ENCODE measurements around the gene CD247.
"Not testable (repeated sequence)": the region's sequence is repeated elsewhere in the genome, so short reads cannot be mapped to it uniquely, and the experiment has no call there.

The CD247 gene

GRCh38 chr1:167518331-167518700 lies at the start of gene CD247:
Gene CD247 (minus strand): TSS chr1:167518529. CDS start chr1:167518465, 64 bp downstream.
- H3K27ac ChIP-seq: no peak within 1 kb of the TSS
- DNase-seq (ENCODE audit: low read depth, low spot score): no peak

- H3K27ac ChIP-seq: no peak overlapping the region
- no peak for DNase-seq (ENCODE audit: low read depth, low spot score)
Observed at GRCh38 chr1:167567663-167568062, 49.3 kb upstream of the CD247 start.

DNA sequence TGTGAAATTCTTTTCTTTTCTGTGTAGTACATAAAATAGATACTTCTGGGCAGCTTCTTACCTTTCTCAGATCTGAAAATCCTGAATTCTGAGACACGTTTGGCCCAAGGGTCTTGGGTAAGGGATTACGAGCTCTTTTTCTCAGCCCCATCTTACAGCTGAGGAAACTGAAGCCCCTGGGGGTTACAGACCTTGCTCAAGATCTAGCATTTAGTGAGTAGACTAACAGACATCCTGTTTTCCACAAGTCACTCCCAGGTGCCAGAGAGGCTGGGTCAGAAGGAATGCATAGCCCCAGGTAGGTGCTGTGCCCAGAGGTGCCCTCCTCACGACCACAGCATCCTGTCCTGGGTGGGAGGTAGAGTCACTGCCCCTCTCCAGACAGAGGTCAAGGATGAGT lies 48.4 kb upstream of the CD247 start:
- no peak overlapping the region for H3K27ac ChIP-seq
- DNase-seq (ENCODE audit: low read depth, low spot score): no peak

- DNase-seq (ENCODE audit: low read depth, low spot score): no peak
Observed at GRCh38 chr1:167565922-167566321, 47.6 kb upstream of the CD247 start.

GRCh38 chr1:167564612-167565270 lies 46.4 kb upstream of the CD247 start:
- no peak for DNase-seq (ENCODE audit: low read depth, low spot score)
- peak overlapping the region; percentile 71 for H3K27ac ChIP-seq

More at GRCh38 chr1:167565922-167566321, 47.6 kb upstream of the CD247 start:
- no peak overlapping the region for H3K27ac ChIP-seq

DNA sequence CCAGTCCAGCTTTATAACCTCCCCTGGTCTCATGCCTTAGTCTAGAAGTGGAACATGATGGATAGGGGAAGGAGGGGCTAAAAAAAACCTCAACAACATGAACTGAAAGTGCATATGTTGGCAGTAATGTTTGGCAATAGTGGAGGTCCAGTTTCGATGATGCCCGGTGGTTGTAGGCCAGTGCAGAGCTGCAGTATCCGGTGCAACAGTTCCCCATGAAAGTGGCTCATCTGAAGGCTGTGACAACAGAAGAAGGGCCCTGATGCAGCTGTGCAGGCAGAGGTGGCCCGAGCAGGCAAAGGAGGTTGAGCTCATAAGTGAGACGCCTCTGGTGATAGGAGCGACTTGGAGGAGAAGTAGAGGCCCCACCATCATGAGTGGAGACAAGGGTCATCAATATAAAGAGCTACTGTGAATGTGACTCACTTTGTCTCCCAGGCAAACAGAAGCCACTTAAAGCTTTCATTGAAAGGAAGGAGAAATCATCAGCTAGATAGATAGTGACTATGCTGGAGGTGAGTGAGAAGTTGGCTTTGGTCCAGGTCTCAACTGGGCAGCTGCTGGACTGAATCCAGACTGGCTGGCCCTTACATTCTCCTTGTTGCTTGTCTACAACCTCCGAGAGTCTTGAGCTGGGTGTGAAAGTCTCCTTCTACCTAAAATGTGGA lies 45.4 kb upstream of the CD247 start:
- no peak for DNase-seq (ENCODE audit: low read depth, low spot score)

GRCh38 chr1:167562702-167563101 lies 44.4 kb upstream of the CD247 start:
- no peak for DNase-seq (ENCODE audit: low read depth, low spot score)
- peak overlapping the region; percentile 71 for H3K27ac ChIP-seq

More for the DNA sequence above, 45.4 kb upstream of the CD247 start:
- peak overlapping the region; percentile 71 for H3K27ac ChIP-seq

DNA sequence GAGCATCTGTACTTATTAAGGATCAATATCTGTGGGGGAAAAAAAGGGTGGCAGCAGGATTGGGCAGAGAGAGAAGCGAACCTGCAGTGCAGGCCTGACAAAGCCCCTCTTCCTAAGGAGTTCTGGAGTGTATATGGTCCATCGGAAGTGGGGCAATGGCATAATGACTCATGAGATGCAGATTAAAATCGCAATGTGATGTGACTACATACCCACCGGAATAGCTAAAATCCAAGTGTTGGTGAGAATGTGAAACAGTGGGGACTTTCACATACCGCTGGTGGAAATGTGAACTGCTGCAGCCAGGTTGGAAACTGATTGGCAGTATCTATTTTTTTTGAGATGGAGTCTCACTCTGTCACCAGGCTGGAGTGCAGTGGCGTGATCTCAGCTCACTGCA lies 43.4 kb upstream of the CD247 start:
- no peak overlapping the region for H3K27ac ChIP-seq
- no peak for DNase-seq (ENCODE audit: low read depth, low spot score)

GRCh38 chr1:167555971-167556714 lies 37.8 kb upstream of the CD247 start:
- H3K27ac ChIP-seq: no peak overlapping the region
- DNase-seq (ENCODE audit: low read depth, low spot score): peak; percentile 78

GRCh38 chr1:167555072-167555471 lies 36.7 kb upstream of the CD247 start:
- DNase-seq (ENCODE audit: low read depth, low spot score); H3K27ac ChIP-seq: not testable (repeated sequence)

DNA sequence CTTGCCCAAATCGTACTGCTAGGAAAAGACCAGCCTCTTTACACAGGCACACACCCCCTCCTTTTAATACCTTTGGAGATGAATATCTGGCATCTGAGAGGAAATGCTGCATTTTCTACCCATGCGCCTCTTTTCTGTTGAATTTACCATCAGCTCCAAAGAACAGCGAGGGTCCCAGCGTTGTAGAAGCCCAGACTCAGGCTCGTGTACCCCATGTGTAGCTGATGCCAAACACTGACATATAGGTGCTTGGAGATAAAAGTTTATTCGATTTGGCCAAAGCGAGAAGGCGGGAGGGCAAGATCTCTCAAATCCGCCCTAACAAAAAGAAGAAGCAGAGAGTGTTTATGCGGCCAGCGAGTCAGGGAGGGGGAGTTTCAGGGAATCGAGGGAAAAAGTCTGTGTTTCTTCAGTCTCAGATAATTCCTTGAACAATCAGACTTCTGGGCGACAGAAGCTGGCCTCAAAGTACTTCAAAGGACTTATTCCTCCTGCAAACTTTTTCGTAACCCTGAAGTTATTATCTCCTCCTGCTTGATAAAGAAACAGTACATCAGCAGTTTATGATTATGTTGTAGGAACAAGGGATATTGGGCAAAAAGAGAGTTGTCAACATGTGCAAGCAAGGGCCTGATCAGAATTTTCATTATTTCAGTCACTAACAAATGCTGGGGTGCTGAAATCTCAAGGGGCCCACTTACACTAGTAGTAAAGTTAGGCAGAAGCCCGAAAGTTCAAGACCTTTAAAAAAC lies 35.9 kb upstream of the CD247 start:
- H3K27ac ChIP-seq: peak overlapping the region; percentile 49

DNA sequence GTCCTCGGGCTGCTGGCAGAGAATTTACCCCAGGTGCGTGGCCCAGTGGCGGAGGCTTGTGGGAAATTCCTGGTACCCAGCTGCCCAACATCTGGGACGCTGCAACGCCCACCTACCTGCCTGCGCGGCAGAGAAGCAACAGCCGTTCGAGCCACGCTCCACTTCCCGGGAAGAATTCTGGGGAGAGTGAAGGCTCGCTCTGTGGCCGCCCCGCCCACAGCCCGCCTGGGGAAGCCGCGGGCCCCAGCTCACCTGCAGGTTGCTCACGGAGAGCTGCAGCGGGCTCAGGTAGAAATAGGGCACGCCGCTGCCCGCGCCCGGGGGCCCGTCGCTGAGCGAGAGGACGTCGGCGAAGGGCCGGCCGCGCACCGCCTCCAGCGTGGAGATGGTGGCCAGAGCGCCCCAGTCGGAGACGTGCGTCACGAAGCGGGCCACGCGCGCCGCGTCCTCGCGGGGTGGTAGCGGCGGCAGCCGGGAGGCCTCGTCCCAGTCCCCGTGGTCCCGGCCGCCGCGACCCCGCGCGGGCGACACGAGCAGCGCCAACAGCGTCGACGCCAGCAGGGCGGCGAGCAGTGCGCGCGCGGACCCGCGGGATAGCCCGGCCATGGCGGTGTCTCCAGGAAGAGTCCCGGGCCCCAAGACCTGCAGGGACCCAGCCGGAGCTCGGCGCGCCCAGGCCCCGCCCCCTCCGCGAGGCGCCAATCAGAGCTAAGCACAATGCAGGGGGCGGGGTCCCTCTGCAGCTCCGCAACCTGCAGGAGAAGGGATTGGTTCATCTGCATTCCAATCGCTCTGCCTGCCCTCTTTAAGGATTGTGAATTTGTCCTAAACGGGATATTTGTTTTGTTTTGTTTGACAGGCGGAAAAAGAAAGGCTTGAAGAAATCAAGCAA lies 35.1 kb upstream of the CD247 start, which contains the start of gene CREG1:
Gene CREG1, minus strand, starts transcription at position 627 of the 892 bp plus-strand sequence.
- H3K27ac ChIP-seq: peak within 1 kb of the TSS; percentile 49
- DNase-seq (ENCODE audit: low read depth, low spot score): peak; percentile 66

More for the DNA sequence above, 35.9 kb upstream of the CD247 start:
- DNase-seq (ENCODE audit: low read depth, low spot score): no peak

DNA sequence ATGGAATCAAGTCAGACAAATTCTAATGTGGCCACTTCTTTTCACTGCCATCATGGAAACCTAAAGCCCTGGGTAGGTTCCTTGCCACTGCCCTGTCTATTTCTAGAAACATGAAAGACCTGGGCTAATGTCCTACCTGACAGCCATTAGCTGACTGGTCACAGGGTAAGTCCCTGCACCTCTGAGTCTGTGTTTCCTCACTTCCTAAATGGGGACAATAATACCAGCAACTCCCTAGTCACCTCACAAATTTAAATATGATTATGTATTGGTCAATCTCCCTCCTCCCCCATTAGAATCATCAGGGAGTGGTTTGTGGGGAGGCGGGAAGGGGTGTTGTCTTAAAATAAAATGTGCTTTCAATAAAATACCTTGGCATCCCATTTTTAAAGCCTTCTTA lies 33.0 kb upstream of the CD247 start:
- H3K27ac ChIP-seq: no peak overlapping the region
- DNase-seq (ENCODE audit: low read depth, low spot score): no peak

- no peak overlapping the region for H3K27ac ChIP-seq
- DNase-seq (ENCODE audit: low read depth, low spot score): no peak
Observed at GRCh38 chr1:167548059-167548932, 30.0 kb upstream of the CD247 start.

GRCh38 chr1:167546935-167547334 lies 28.6 kb upstream of the CD247 start:
- H3K27ac ChIP-seq: no peak overlapping the region
- no peak for DNase-seq (ENCODE audit: low read depth, low spot score)

- DNase-seq (ENCODE audit: low read depth, low spot score): no peak
- peak overlapping the region; percentile 52 for H3K27ac ChIP-seq
Observed at GRCh38 chr1:167545349-167545748, 27.0 kb upstream of the CD247 start.

- peak; percentile 78 for DNase-seq (ENCODE audit: low read depth, low spot score)
Observed at GRCh38 chr1:167544447-167545093, 26.2 kb upstream of the CD247 start.

More at GRCh38 chr1:167544447-167545093, 26.2 kb upstream of the CD247 start:
- peak overlapping the region; percentile 52 for H3K27ac ChIP-seq

Data from epithelial cell of prostate (primary cell).